ENCODE measurements around the gene MRPL38. TPM values are rescaled to one million over a fixed set of nuclear protein-coding genes. Genes with fewer than 3 reads are reported as not detected.

Gene MRPL38
- total RNA-seq, 1 donor from 2014 or later: 77.8 TPM

GRCh38 chr17:75902406-75902805 is 2.3 kb downstream of the MRPL38 start:
- Mint-ChIP-seq H3K27me3 (ENCODE audit: low read depth) (no peaks in the 10 kb centered on the region), H3K27ac (no peak overlapping the region), H3K36me3 (peaks cover 9% of the 10 kb centered on the region), H3K9me3 (no peaks in the 10 kb centered on the region), H3K4me1 (peaks cover 7% of the 10 kb centered on the region), H3K4me3 (no peak overlapping the region)
- TF ChIP-seq, protein P1, sequence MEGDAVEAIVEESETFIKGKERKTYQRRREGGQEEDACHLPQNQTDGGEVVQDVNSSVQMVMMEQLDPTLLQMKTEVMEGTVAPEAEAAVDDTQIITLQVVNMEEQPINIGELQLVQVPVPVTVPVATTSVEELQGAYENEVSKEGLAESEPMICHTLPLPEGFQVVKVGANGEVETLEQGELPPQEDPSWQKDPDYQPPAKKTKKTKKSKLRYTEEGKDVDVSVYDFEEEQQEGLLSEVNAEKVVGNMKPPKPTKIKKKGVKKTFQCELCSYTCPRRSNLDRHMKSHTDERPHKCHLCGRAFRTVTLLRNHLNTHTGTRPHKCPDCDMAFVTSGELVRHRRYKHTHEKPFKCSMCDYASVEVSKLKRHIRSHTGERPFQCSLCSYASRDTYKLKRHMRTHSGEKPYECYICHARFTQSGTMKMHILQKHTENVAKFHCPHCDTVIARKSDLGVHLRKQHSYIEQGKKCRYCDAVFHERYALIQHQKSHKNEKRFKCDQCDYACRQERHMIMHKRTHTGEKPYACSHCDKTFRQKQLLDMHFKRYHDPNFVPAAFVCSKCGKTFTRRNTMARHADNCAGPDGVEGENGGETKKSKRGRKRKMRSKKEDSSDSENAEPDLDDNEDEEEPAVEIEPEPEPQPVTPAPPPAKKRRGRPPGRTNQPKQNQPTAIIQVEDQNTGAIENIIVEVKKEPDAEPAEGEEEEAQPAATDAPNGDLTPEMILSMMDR (IDR thresholded peaks at IDR 0.05; ENCODE audit: unreplicated experiment): no peak
- DNase-seq (ENCODE audit: low spot score in 2 of 2, unreplicated experiment in 2 of 2): no peak

GRCh38 chr17:75901727-75902126 is 3.0 kb downstream of the MRPL38 start:
- no peak for DNase-seq (ENCODE audit: low spot score in 2 of 2, unreplicated experiment in 2 of 2)
- H3K4me3 Mint-ChIP-seq: no peak overlapping the region
- H3K4me1 Mint-ChIP-seq: peaks cover 8% of the 10 kb centered on the region
- TF ChIP-seq, protein P1 (IDR thresholded peaks at IDR 0.05; ENCODE audit: unreplicated experiment): no peak
- H3K27ac Mint-ChIP-seq: no peak overlapping the region
- H3K9me3 Mint-ChIP-seq: no peaks in the 10 kb centered on the region
- H3K36me3 Mint-ChIP-seq: peaks cover 9% of the 10 kb centered on the region
- no peaks in the 10 kb centered on the region for H3K27me3 Mint-ChIP-seq (ENCODE audit: low read depth)

DNA sequence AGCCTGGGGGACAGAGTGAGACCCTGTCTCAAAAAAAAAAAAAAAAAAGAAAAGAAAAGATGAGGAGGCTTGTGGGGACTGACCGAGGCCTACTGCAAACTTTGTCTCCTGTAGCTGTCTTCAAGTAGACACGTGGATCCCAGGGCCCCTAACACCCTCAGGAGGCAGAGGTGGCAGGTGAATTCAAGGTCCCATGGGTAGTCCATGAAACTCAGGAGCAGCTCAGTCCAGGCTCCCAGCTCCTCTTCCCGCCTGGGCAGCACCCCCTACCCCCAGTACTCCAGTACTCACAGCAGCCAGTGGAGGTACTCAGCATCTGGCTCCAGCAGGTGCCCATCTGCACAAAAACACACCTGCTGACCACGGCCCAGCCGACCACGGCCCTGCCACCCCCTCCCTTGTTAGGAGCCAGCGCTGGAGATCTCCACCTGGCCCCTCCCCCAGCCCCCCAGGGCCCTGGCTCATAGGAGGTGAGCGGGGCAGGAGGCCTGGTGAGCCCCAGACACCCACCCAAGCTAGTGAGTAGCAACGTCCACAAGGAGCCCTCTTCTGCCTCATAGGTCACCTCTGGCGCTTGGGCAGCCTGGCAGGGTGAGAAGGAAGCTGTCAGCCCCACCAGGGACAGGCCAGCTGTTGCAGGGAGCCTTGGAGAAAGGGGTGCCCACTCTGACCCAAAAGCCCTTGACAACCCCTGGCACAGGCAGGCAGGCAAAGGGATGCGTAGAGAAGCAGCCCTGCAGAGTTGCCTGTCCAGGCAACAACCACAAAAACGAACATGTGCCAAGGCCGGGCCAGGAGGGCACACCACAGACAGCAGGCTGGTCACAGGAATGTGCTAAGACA is 3.8 kb downstream of the MRPL38 start:
- TF ChIP-seq, protein P1 (IDR thresholded peaks at IDR 0.05; ENCODE audit: unreplicated experiment): no peak

DNA sequence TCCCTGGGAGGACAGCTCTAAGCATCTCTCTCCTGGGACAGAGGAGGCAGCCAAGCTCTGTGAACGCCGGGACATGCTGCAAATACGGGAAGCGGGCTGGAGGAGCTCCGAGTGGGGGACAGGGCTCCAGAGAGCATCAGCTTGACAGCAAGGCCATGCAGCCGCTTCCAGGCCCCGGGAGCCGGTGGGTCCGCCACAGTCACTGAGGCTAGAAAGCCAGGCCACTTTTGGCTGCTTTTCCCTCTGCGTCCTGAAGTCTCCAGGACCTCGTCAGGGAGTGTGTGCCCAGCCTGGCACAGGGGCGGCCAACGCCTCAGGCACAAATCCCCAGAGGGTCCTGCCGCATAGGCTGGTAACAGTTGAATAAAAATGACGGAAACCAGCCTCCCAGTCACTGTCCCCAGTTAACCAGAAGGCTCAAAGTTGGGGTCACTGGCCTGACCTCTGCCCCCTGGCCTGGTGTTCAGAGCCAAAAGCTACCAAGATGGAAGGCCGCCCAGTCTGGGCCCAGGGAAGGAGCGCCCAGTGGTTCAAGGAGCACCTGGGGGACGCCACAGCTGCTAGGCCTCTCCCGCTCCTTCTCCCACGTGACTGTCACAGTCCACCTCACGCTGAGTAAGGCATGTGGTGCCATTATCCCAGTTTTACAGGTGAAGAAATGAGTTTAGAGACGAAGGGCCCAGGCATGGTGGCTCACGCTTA is 4.8 kb downstream of the MRPL38 start:
- no peak overlapping the region for H3K4me3 Mint-ChIP-seq
- peaks cover 9% of the 10 kb centered on the region for H3K36me3 Mint-ChIP-seq
- peaks cover 18% of the 10 kb centered on the region for H3K4me1 Mint-ChIP-seq
- H3K27ac Mint-ChIP-seq: no peak overlapping the region
- DNase-seq (ENCODE audit: low spot score in 2 of 2, unreplicated experiment in 2 of 2): no peak
- H3K9me3 Mint-ChIP-seq: no peaks in the 10 kb centered on the region
- no peaks in the 10 kb centered on the region for H3K27me3 Mint-ChIP-seq (ENCODE audit: low read depth)
- TF ChIP-seq, protein P1 (IDR thresholded peaks at IDR 0.05; ENCODE audit: unreplicated experiment): no peak

More for the DNA sequence above, 3.8 kb downstream of the MRPL38 start:
- H3K4me3 Mint-ChIP-seq: no peak overlapping the region
- no peaks in the 10 kb centered on the region for H3K27me3 Mint-ChIP-seq (ENCODE audit: low read depth)
- H3K9me3 Mint-ChIP-seq: no peaks in the 10 kb centered on the region
- no peak overlapping the region for H3K27ac Mint-ChIP-seq
- H3K4me1 Mint-ChIP-seq: peaks cover 9% of the 10 kb centered on the region
- DNase-seq (ENCODE audit: low spot score in 2 of 2, unreplicated experiment in 2 of 2): no peak
- H3K36me3 Mint-ChIP-seq: peaks cover 9% of the 10 kb centered on the region

DNA sequence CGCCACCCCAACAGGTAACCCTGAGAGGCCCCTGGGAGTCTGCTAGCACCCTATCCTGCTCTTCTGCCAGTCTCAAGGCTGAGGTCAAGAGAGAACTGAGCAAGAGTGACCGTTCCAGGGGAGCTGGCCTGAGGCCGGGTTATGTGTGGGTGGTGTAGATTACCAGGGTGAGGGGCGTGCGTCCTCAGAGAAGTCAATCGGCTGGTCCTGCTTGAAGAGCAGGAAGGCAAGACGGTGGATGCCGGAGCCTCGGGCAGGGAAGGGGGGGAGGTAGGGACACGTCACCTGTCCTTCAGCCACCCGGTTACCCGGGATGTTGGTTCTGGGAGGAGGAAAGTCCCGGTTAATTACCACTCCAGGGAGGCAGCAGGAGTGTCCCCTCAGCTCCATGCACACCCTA is 5.3 kb downstream of the MRPL38 start:
- Mint-ChIP-seq H3K4me1 (peaks cover 19% of the 10 kb centered on the region), H3K27ac (no peak overlapping the region), H3K4me3 (no peak overlapping the region), H3K36me3 (peaks cover 9% of the 10 kb centered on the region), H3K27me3 (ENCODE audit: low read depth) (no peaks in the 10 kb centered on the region), H3K9me3 (no peaks in the 10 kb centered on the region)
- TF ChIP-seq, protein P1 (IDR thresholded peaks at IDR 0.05; ENCODE audit: unreplicated experiment): no peak
- DNase-seq (ENCODE audit: low spot score in 2 of 2, unreplicated experiment in 2 of 2): no peak

Data from mesothelial cell of epicardium (in vitro differentiated cells).